Activated T-helper 17 cell treated with anti-CD3 and anti-CD28 coated beads, Interleukin-2, amount 50 U/mL, for 72 hours (primary cell): ENCODE data around the gene MDH2. TPM values are rescaled to one million over a fixed set of nuclear protein-coding genes. Genes with fewer than 3 reads are reported as not detected.
"Not testable (repeated sequence)": the region's sequence is repeated elsewhere in the genome, so short reads cannot be mapped to it uniquely, and the experiment has no call there.

Source experiments
- ATAC-seq: fragments of 150-1000 bp; cut with Tn5 transposase; replicated peaks from 2 replicates; pipeline ENCODE4 v1.10.0; 2021; ENCODE audit warnings: mild to moderate bottlenecking, moderate library complexity
- H3K27ac Mint-ChIP-seq: one replicate; pipeline ENCODE4 v1.8.0; 2022; ENCODE audit warnings: mixed read lengths
- H3K27me3 Mint-ChIP-seq: one replicate; pipeline ENCODE4 v1.8.0; 2022; ENCODE audit warnings: mixed read lengths
- H3K36me3 Mint-ChIP-seq: one replicate; pipeline ENCODE4 v1.8.0; 2022; ENCODE audit warnings: low read depth, mild to moderate bottlenecking, mixed read lengths
- H3K4me1 Mint-ChIP-seq: one replicate; pipeline ENCODE4 v1.8.0; 2022; ENCODE audit warnings: mixed read lengths
- H3K4me3 Mint-ChIP-seq: one replicate; pipeline ENCODE4 v1.8.0; 2022; ENCODE audit warnings: mild to moderate bottlenecking, mixed read lengths
- H3K9me3 Mint-ChIP-seq: one replicate; pipeline ENCODE4 v1.8.0; 2022; ENCODE audit warnings: mixed read lengths
- total RNA-seq, 2 donors: library from RNA; stranded (reverse); gene quantifications; one replicate each; pipeline ENCODE4 v1.2.3, GENCODE V29; 2022

MDH2 gene
- total RNA-seq, 2 donors from 2014 or later: 155 to 231 TPM

DNA sequence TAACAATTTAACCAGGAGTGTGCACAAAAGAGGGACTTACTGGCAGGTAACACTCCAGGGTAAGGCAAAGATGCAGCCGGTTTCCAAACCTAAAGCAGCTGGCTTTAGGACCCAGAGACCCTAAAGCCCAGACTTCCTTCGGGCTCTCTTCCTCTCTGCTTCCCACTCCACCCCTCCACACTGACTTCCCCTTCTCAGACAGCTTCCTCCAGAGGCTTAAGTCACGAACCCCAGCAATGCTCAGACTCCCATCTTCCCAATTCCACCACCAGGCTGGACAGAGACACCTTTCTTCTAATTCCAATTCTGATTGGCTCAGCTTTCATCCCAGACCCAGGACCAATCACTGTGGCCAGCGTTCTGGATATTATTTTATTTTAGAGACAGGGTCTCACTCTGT is 24.9 kb upstream of the MDH2 start:
- Mint-ChIP-seq H3K27ac (no peak overlapping the region), H3K4me1 (peaks cover 9% of the 10 kb centered on the region), H3K27me3 (no peaks in the 10 kb centered on the region), H3K36me3 (peaks cover 66% of the 10 kb centered on the region), H3K4me3 (no peak overlapping the region), H3K9me3 (no peaks in the 10 kb centered on the region)
- ATAC-seq: no peak

DNA sequence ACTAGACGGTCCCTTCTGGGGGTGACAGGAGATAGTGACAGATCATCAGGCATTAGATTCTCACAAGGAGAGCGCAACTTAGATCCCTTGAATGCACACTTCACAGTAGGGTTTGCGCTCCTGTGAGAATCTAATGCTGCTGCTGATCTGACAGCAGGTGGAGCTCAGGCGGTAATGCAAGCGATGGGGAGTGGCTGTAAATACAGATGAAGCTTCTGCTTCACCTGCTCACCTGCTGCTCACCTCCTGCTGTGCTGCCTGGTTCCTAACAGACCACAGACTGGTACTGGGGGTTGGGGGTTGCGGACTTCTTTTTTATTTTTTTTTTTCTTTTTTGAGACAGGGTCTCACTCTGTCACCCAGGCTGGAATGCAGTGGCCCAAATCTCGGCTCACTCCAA is 18.2 kb upstream of the MDH2 start:
- not testable (repeated sequence) for H3K4me1 Mint-ChIP-seq, H3K27ac Mint-ChIP-seq, H3K4me3 Mint-ChIP-seq, H3K27me3 Mint-ChIP-seq, H3K9me3 Mint-ChIP-seq, ATAC-seq
- peaks cover 29% of the 10 kb centered on the region for H3K36me3 Mint-ChIP-seq

DNA sequence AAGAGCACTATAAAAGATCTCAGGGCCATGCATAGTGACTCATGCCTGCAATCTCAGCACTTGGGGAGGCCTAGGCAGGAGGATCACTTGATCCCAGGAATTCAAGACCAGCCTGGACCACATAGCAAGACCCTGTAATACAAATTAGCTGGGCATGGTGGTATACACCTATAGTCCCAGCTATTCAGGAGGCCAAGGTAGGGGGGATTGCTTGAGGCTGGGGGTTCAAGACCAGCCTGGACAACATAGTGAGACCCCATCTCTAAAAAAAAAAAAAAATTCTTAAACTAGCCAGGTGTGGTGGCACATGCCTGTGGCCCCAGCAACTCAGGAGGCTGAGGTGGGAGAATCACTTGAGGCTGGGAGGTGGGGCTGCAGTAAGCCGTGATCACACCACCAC is 15.9 kb upstream of the MDH2 start:
- ATAC-seq: no peak
- Mint-ChIP-seq H3K27me3 (no peaks in the 10 kb centered on the region), H3K4me3 (no peak overlapping the region), H3K27ac (no peak overlapping the region), H3K4me1 (peaks cover 13% of the 10 kb centered on the region), H3K36me3 (peaks cover 15% of the 10 kb centered on the region), H3K9me3 (peaks cover 3% of the 10 kb centered on the region)

DNA sequence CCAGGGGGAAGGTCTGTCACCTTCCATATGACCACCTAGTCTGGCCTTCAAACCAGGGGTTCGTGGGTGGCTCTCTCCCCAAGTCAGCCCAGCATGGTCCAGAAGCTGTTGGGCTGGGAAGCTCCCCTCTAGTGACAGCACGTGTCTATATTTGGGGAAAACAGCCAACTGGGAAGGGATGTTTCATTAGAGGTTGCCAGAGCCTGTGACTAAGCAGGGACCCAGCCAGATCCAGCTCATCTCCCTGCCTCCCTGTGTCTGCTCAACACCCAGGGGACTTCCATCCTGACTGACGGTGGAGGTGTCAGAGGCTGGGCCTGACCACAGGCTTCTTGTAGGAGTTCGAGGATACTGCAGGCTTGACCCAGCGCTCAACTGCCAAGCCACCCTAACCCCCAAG is 10.6 kb upstream of the MDH2 start:
- no peak for ATAC-seq
- H3K36me3 Mint-ChIP-seq: peaks cover 4% of the 10 kb centered on the region

DNA sequence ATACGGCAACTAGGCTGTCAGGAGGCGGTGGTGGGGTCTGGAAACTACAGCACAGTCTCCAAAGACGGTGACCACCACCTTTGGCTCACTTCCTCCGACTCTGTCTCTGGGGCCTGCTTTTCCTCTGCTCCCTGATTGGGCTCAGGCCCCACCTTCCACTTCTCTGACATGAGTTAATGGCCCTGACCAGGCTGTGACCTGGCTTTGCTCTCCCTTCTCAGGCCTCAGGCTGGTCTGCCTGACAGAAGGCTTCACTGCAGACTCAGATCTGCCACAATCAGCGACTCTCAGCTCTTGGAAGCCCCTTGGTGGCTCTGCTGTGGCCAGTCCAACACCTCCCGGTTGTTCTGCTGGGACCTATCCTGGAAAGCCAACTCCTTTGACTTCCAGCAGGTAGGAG is 7.8 kb upstream of the MDH2 start:
- ATAC-seq: no peak
- Mint-ChIP-seq H3K27me3 (no peaks in the 10 kb centered on the region), H3K27ac (peak overlapping the region; percentile 71), H3K4me3 (no peak overlapping the region), H3K4me1 (peaks cover 9% of the 10 kb centered on the region), H3K36me3 (peaks cover 10% of the 10 kb centered on the region), H3K9me3 (peaks cover under 1% of the 10 kb centered on the region)

More for the DNA sequence above, 10.6 kb upstream of the MDH2 start:
- Mint-ChIP-seq H3K9me3 (peaks cover 3% of the 10 kb centered on the region), H3K27ac (no peak overlapping the region), H3K27me3 (no peaks in the 10 kb centered on the region), H3K4me3 (no peak overlapping the region), H3K4me1 (peaks cover 13% of the 10 kb centered on the region)

DNA sequence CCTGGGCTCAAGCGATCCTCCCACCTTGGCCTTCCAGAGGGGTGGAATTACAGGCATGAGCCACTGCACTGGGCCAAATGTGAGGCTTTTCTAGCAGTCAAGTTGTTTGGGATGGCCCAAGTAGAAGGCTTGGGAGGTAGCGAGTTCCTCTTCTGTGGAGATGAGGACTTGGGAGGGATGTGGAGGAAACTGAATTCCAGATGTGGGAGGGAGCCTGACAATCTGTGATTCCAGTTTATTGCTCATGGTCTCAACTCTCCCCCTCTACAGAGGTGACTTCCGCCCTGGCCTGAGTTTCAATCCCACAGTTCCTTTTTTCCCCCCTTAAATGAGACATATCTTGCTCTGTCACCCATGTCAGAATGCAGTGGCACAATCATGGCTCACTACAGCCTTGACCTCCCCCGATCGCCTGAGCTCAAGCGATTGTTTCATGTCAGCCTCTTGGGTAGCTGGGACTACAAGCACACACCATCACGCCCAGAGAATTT is 3.5 kb upstream of the MDH2 start:
- H3K4me1 Mint-ChIP-seq: peaks cover 11% of the 10 kb centered on the region
- H3K36me3 Mint-ChIP-seq: peaks cover 27% of the 10 kb centered on the region
- H3K27me3 Mint-ChIP-seq: no peaks in the 10 kb centered on the region
- peak overlapping the region; percentile 72 for H3K27ac Mint-ChIP-seq
- H3K9me3 Mint-ChIP-seq: no peaks in the 10 kb centered on the region
- ATAC-seq: no peak
- H3K4me3 Mint-ChIP-seq: no peak overlapping the region

DNA sequence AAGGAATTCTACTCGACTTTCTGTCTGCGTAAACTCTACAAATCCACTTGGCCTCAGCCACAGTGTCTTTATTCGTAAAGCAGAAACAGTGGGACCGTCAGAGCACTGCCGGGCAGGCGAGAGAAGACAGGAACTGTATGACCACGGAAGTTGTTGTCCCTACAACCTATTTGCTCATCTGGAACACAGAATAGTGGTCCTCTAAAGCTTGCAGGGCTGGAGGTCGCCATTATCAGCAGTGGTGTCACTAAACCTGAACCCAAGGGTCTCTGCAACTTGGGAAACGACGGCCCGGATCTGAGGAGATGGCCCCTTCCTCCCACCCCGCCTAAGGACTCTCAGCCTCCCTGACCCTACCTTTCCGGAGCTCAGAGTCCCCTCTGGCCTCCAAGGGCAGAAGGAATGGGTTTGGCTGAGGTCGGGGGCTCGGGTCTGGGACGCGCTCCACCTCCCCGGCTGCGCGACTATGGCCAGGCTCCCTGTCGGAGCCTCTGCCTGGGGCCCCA is 548 bp upstream of the MDH2 start:
- Mint-ChIP-seq H3K9me3 (no peaks in the 10 kb centered on the region), H3K4me1 (peaks cover 28% of the 10 kb centered on the region), H3K36me3 (peaks cover 54% of the 10 kb centered on the region), H3K4me3 (peak overlapping the region; percentile 97), H3K27ac (peak overlapping the region; percentile 99), H3K27me3 (no peaks in the 10 kb centered on the region)
- peak; percentile 5 for ATAC-seq

DNA sequence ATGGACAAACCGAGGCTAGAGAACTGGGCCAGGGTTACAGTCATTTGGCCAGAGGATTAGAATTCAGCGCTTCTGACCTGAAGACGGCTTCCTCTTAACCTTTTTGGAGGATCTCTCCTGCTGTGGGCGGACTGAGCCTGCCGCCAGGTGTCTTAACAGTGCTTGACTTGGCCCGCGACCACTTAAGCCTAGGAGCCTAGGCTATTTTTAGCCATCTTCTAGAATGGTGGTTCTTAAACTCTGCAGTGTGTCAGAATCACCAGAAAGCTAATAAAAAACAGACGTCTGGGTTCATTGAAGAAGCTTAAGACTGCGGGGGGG is 722 bp downstream of the MDH2 start:
- peak overlapping the region; percentile 97 for H3K4me3 Mint-ChIP-seq
- peak overlapping the region; percentile 99 for H3K27ac Mint-ChIP-seq
- peak; percentile 5 for ATAC-seq
- no peaks in the 10 kb centered on the region for H3K9me3 Mint-ChIP-seq
- H3K36me3 Mint-ChIP-seq: peaks cover 67% of the 10 kb centered on the region
- H3K27me3 Mint-ChIP-seq: no peaks in the 10 kb centered on the region
- peaks cover 33% of the 10 kb centered on the region for H3K4me1 Mint-ChIP-seq

DNA sequence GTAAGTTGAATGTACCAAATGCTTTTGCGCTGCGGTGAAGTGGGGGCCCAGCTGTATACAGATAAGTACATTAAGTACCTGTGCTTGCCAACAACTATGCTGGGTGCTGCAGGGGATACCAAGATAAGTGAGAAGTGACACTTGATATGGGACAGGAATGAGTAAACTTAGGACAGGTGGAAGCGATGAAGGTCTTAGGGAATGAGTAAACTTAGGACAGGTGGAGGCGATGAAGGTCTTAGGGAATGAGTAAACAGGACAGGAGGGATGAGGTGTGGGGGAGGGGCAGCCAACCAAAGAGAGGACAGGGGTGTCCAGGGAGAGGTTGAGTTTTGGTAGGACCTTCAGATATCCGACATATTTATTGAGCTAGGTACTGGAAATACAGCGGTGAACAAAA is 1.4 kb downstream of the MDH2 start:
- Mint-ChIP-seq H3K27me3 (no peaks in the 10 kb centered on the region), H3K9me3 (no peaks in the 10 kb centered on the region), H3K27ac (peak overlapping the region; percentile 99), H3K36me3 (peaks cover 72% of the 10 kb centered on the region), H3K4me1 (peaks cover 33% of the 10 kb centered on the region), H3K4me3 (peak overlapping the region; percentile 97)
- no peak for ATAC-seq

DNA sequence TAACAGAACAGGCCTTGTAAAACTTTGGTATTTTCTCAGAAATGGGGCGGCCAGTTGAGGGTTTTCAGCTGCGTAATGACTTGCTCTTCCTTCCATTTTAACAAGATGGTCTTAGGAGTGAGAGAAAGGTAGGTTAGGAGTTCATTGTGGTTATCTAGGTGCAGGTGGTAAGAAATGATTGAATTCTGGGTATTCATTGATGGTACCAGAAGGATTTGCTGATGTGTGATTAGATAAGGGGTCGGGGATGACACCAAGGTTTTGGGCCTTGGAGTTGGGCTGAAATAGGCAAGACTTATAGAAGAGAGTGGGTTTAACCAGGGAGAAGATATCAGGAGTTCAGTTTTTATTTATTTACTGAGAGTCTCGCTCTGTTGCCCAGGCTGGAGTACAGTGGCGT is 2.6 kb downstream of the MDH2 start:
- no peak for ATAC-seq
- no peaks in the 10 kb centered on the region for H3K27me3 Mint-ChIP-seq

DNA sequence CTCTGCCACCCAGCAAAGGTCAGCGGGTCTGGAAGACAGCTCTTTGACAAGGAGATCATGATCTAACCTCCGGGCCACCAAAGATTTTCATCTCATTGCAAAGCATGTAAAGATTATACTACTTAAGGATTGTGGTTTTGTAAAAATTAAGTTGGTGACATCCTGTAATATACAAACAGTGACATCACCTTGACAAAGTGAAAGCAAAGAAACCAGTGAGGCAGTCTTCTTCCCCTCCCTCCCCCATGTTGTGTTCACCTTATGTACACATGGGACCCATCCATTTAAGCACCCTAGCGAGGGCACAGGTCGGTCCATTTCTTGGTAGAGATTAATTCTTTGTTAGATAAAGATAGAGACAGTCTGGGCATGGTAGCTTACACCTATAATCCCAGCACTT is 3.9 kb downstream of the MDH2 start:
- ATAC-seq: no peak
- H3K4me3 Mint-ChIP-seq: no peak overlapping the region
- H3K27me3 Mint-ChIP-seq: no peaks in the 10 kb centered on the region
- H3K27ac Mint-ChIP-seq: peak overlapping the region; percentile 65
- no peaks in the 10 kb centered on the region for H3K9me3 Mint-ChIP-seq
- H3K36me3 Mint-ChIP-seq: peaks cover 88% of the 10 kb centered on the region
- H3K4me1 Mint-ChIP-seq: peaks cover 27% of the 10 kb centered on the region

More for the DNA sequence above, 2.6 kb downstream of the MDH2 start:
- H3K36me3 Mint-ChIP-seq: peaks cover 76% of the 10 kb centered on the region
- peak overlapping the region; percentile 11 for H3K27ac Mint-ChIP-seq
- H3K4me3 Mint-ChIP-seq: peak overlapping the region; percentile 43
- H3K9me3 Mint-ChIP-seq: no peaks in the 10 kb centered on the region
- peaks cover 27% of the 10 kb centered on the region for H3K4me1 Mint-ChIP-seq

DNA sequence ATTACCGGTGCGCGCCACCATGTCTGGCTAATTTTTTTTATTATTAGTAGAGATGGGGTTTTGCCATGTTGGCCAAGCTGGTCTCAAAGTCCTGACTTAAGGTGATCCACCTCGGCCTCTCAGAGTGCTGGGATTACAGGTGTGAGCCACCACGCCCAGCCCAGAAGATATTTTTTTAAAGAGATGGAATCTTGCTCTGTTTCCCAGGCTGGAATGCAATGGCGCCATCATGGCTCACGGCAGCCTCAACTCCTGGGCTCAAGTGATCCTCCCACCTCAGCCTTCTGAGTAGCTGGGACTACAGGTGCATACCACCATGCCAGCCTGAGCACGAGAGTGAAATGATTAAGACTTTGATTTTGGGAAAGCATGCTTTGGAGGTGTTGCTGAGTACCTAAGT is 4.8 kb downstream of the MDH2 start:
- H3K27me3 Mint-ChIP-seq, H3K4me3 Mint-ChIP-seq, H3K9me3 Mint-ChIP-seq, ATAC-seq: not testable (repeated sequence)
- Mint-ChIP-seq H3K4me1 (peaks cover 27% of the 10 kb centered on the region), H3K36me3 (peaks cover 94% of the 10 kb centered on the region), H3K27ac (peak overlapping the region; percentile 61)

DNA sequence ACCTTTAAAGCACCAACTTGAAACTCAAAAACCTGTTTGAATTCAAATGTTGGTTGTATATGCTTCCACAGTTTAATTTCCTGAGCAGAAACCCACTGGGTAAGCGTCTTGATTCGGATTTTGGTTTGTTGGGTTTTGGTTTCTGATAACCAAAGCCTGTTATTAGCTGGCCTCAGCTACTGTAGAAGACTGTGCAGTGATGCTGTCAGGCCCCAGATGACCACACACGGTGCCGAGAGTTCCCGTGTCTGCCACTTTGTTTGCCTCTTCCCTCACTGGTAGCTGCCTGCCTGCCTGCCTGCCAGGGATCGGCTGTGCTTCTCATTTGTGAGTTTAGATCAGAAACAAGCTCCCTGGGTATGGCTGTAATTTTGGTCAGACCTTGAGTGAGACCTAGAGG is 5.6 kb downstream of the MDH2 start:
- Mint-ChIP-seq H3K27ac (peak overlapping the region; percentile 61), H3K4me1 (peaks cover 27% of the 10 kb centered on the region), H3K9me3 (no peaks in the 10 kb centered on the region), H3K27me3 (no peaks in the 10 kb centered on the region), H3K36me3 (peaks cover 94% of the 10 kb centered on the region), H3K4me3 (no peak overlapping the region)
- peak; percentile 60 for ATAC-seq

DNA sequence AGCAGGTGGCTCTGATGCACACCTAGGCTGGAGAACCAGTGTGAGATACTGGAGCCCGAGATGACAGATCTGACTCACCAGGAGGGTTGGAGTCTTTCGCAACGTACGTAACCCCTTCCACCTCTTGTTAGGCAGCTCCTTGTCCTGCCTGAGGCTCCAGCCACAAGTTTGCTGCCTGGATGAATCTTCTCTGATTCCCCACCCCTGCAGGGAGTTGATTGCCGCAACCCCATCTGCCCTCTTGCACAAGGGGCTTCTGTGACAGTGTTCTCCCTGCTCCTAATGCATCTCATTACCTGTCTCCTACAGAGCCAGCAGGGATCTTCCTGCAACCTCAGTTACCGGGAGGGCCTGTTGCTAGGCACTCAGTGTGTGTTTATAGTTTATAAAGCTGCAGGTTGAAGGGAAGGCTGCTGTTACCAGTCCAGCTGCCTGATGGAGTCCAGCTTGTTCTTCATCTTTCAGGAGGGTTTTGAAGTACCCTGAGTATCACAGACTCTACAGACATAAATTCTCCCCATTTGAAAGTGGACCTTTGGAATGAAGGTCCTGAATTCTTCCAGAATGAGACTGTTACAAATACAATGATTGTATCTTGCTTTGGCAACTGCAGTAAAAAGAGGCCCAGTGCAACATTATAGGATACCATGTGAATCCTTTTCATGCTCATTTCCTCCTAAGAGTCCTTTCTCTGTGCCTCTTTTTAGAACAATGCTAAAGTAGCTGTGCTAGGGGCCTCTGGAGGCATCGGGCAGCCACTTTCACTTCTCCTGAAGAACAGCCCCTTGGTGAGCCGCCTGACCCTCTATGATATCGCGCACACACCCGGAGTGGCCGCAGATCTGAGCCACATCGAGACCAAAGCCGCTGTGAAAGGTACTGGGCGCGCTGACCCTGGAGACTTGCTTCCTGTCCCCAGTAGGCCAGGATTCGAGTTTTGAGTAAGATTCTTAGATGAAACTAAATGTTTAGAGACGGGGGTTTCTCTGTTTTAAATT is 6.5 kb downstream of the MDH2 start:
- no peak for ATAC-seq
- Mint-ChIP-seq H3K9me3 (no peaks in the 10 kb centered on the region), H3K27me3 (no peaks in the 10 kb centered on the region), H3K4me1 (peaks cover 22% of the 10 kb centered on the region), H3K27ac (no peak overlapping the region), H3K4me3 (no peak overlapping the region), H3K36me3 (peaks cover 95% of the 10 kb centered on the region)

DNA sequence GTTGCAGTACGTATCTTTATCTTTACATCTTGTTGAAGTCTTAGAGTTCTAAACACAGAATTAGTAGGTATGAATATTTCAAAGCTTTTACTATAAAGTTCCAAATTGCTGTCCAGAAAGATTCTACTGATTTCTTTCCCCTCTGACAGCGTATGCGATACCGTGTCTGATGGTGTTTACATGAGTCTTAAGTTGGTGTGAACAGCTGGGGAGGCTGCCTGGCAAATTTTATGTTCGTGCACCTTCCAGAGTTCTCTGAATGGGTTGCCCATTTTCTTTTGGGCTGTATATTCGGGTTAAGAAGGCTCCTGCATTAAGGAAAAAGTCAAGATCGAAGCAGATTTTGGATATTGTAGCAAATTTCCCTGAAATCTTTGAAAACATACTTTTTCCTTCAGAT is 8.3 kb downstream of the MDH2 start:
- Mint-ChIP-seq H3K27ac (no peak overlapping the region), H3K27me3 (no peaks in the 10 kb centered on the region), H3K4me1 (peaks cover 11% of the 10 kb centered on the region), H3K36me3 (peaks cover 97% of the 10 kb centered on the region), H3K9me3 (no peaks in the 10 kb centered on the region), H3K4me3 (no peak overlapping the region)
- ATAC-seq: no peak
